Measurements from ENCODE around the gene ACTN4. TPM values are rescaled to one million over a fixed set of nuclear protein-coding genes. Genes with fewer than 3 reads are reported as not detected.

The ACTN4 gene
- total RNA-seq, result 79.6 TPM

GRCh38 chr19:38647368-38647965 is at the start of gene ACTN4:
Gene ACTN4, plus strand, starts transcription at chr19:38647649. Its CDS starts 97 bp downstream, at chr19:38647746.

DNA sequence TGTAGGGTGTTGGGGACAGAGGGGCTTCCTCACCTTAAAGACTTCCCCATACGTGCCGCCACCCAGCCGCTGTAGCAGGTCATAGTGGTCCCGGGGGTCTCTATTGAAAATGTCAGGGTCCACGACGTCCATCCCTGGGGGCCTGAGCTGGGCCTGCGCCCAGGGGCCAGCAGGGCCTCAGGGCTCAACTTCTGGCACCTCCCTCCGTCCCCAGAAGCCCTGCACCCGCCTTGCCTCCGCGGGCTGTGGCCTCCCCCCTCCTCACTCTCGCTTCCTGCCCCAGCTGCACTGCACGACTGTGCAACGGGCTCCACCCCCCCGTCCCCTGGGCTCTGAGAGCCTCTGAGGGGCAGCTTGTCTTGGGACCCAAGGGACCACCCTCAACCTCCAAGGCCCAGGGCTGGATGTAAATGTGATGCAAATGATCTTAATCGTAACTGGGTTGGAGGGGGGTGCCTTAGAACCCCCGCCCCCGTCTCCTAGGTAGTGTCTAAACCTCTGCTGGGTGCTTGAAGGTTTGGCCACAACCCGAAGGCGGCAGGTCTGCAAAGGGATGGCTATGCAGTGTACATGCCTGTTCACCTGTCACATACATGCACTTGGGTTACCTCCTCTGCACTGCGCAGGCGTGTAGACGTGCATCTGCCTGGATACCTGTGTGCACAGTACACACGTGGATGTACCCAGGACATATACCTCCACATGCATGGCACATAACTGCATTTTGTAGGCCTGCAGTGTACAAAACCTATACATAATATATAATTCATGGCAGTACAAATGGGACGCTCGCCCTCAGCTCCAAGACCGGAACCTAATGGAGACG is 29.5 kb upstream of the ACTN4 start, which contains the start of gene MAP4K1:
MAP4K1 (minus strand) TSS at position 190 of the 826 bp plus-strand sequence; CDS start at position 132, 58 bp downstream.

GRCh38 chr19:38618590-38619360 is 28.7 kb upstream of the ACTN4 start, which contains the start of gene EIF3K:
Gene EIF3K, plus strand, starts transcription at chr19:38619188. Its CDS starts 81 bp downstream, at chr19:38619269.

DNA sequence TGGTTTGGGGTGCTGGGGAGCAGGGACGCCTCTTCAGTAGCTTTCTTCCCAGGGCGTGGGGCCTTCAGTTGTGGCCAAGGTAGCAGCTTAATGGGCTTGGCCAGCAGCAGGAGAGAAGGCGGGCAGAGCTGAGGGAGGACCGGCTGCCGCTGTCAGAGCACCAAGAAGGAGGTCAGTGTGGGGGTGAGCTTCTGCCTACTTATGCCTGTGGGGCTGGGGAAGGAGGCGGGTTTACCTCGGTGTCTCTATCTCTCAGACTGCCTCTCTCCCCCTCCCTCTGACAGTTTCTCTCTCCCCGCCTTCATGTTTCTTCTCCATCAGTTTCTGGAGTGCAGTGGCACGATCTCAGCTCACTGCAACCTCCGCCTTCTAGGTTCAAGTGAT is 96.8 kb downstream of the ACTN4 start, which contains the start of gene CAPN12:
CAPN12 (minus strand) TSS at position 177 of the 384 bp plus-strand sequence. CDS start 309 bp downstream, outside the sequence.

DNA sequence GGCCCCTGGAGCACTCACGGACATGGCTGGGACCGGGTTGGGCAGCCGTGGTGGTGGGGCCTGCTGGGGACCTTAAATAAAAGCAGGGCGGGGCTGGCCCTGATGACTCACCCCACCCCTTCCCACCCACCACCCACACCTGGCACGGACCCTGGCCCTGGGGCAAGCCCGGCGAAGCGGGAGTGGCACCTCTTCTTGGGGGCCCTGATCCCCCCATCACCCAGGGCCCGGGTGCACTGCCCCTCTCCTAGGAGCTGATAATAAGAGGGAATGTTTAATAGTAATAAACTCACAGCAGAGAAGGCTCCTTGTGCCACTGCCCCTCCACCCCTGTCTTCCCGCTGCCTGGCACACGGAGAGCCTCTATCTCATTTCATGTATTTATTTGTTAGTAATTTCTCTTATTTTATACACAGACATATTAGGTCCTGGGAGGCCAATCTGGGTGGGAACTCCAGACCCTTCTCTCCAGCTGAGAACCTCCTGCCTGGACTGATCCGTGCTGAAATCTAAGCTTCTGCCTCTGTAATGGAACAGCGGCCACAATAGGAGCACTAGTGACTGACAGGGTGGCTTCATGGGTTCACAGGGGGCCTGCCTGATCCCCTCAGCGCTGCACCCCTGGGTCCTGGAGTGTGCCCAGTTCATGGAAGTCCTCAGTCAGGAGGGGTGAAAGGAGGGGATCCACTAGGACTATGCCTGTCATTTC is 126.2 kb downstream of the ACTN4 start, which contains the start of gene LGALS7:
LGALS7 (minus strand) TSS at position 49 of the 709 bp plus-strand sequence; CDS start at position 24, 25 bp downstream.

Other genes starting within 250 kb of the ACTN4 start
- gene FAM98C, start 244.6 kb upstream of the ACTN4 start, total RNA-seq, result 19.1 TPM
- gene RASGRP4, start 221.4 kb upstream of the ACTN4 start, total RNA-seq, result 0.23 TPM
- 4.6 TPM for gene RYR1, start 214.0 kb upstream of the ACTN4 start, total RNA-seq
- gene MAP4K1, start 29.7 kb upstream of the ACTN4 start, total RNA-seq, result 1.2 TPM
- gene EIF3K, start 28.5 kb upstream of the ACTN4 start, total RNA-seq, result 126 TPM
- 1.2 TPM for gene CAPN12, start 96.8 kb downstream of the ACTN4 start, total RNA-seq
- gene LGALS7, start 125.9 kb downstream of the ACTN4 start, total RNA-seq, result not detected
- not detected for gene LGALS7B, start 141.6 kb downstream of the ACTN4 start, total RNA-seq
- 0.69 TPM for gene LGALS4, start 165.3 kb downstream of the ACTN4 start, total RNA-seq
- 47.1 TPM for gene ECH1, start 184.1 kb downstream of the ACTN4 start, total RNA-seq
- gene HNRNPL, start 202.3 kb downstream of the ACTN4 start, total RNA-seq, result 273 TPM
- 14.1 TPM for gene RINL, start 230.6 kb downstream of the ACTN4 start, total RNA-seq

Measured in diencephalon (tissue), 1 donor.